ENCODE data around the gene GLYR1.

- TF ChIP-seq, protein P1, sequence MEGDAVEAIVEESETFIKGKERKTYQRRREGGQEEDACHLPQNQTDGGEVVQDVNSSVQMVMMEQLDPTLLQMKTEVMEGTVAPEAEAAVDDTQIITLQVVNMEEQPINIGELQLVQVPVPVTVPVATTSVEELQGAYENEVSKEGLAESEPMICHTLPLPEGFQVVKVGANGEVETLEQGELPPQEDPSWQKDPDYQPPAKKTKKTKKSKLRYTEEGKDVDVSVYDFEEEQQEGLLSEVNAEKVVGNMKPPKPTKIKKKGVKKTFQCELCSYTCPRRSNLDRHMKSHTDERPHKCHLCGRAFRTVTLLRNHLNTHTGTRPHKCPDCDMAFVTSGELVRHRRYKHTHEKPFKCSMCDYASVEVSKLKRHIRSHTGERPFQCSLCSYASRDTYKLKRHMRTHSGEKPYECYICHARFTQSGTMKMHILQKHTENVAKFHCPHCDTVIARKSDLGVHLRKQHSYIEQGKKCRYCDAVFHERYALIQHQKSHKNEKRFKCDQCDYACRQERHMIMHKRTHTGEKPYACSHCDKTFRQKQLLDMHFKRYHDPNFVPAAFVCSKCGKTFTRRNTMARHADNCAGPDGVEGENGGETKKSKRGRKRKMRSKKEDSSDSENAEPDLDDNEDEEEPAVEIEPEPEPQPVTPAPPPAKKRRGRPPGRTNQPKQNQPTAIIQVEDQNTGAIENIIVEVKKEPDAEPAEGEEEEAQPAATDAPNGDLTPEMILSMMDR (conservative IDR thresholded peaks at IDR 0.05; ENCODE audit: low read depth, low read length): no peak
- TF ChIP-seq EZH2phosphoT487 (IDR thresholded peaks at IDR 0.05; ENCODE audit: borderline replicate concordance, low read length) (no peak), EZH2 (IDR thresholded peaks at IDR 0.05; ENCODE audit: low read length, unreplicated experiment) (no peak)
Observed at GRCh38 chr16:4820652-4821051, 26.4 kb downstream of the GLYR1 start.

Measured in PC-3 (cell line).